Spinal cord (tissue), 10 donors: Measurements from ENCODE around the gene HRK. TPM values are rescaled to one million over a fixed set of nuclear protein-coding genes. Genes with fewer than 3 reads are reported as not detected.

Source experiments
- DNase-seq, 6 donors: peaks; one replicate each; pipeline versions ENCODE4 v3.0.0 to v3.0.0-alpha.2; 2013 to 2015; ENCODE audit warnings: low spot score in 6 of 6, low read depth in 4 of 6
- H3K27ac ChIP-seq: one replicate; pipeline ENCODE4 v1.5.1; 2013; ENCODE audit warnings: low read depth, low read length, control low read depth
- H3K27me3 ChIP-seq: one replicate; pipeline ENCODE4 v1.6.1; 2013; ENCODE audit warnings: low read length; ENCODE audit not compliant: control insufficient read depth, insufficient read depth
- H3K36me3 ChIP-seq: one replicate; pipeline ENCODE4 v1.6.1; 2013; ENCODE audit warnings: low read length; ENCODE audit not compliant: control insufficient read depth, insufficient read depth
- H3K4me1 ChIP-seq: one replicate; pipeline ENCODE4 v1.6.1; 2013; ENCODE audit warnings: low read length; ENCODE audit not compliant: control insufficient read depth, insufficient read depth
- H3K4me3 ChIP-seq: one replicate; pipeline ENCODE4 v1.5.1; 2013; ENCODE audit warnings: low read depth, low read length, control low read depth
- H3K9me3 ChIP-seq: one replicate; pipeline ENCODE4 v1.6.1; 2013; ENCODE audit warnings: low read length; ENCODE audit not compliant: control insufficient read depth, insufficient read depth
- WGBS: methylation state at CpG from one replicate; pipeline ENCODE4 v1.1.5; 2013; ENCODE audit warnings: missing lambda C conversion rate; ENCODE audit not compliant: insufficient coverage; 5-methylcytosine and 5-hydroxymethylcytosine counted together
- polyA plus RNA-seq, 2 donors: library from polyadenylated mRNA; unstranded; fragments of 120-200 nt; gene quantifications; one replicate each; pipeline ENCODE4 v1.2.1, GENCODE V29; 2013; ENCODE audit not compliant: insufficient read length in 2 of 2
- total RNA-seq, 2 donors: library from RNA; depleted of rRNA in 1 of 2; stranded (reverse); fragments of 120-200 nt in 1 of 2; fragments of >200 nt in 1 of 2; gene quantifications; one replicate each; pipeline versions ENCODE4 v1.2.3 to v1.2.4, GENCODE V29; 2013 to 2014
- donor health status: healthy.

The HRK gene
- total and polyA plus RNA-seq, 4 donors, result 2.5 to 4.2 (median 2.9) TPM

GRCh38 chr12:116859079-116859478 lies 22.2 kb downstream of the HRK start:
- Histone ChIP-seq H3K9me3 (no peaks in the 10 kb centered on the region), H3K4me3 (no peak overlapping the region), H3K27ac (no peak overlapping the region), H3K27me3 (peaks cover 4% of the 10 kb centered on the region), H3K36me3 (no peaks in the 10 kb centered on the region), H3K4me1 (peaks cover 22% of the 10 kb centered on the region)
- WGBS, result 20% methylated on average over 1 of the region's 5 CpGs
- DNase-seq, result peak in 1 of 6 donors; percentile 30

GRCh38 chr12:116856729-116857128 lies 24.5 kb downstream of the HRK start:
- WGBS, result 94% methylated on average over 9 of the region's 11 CpGs
- Histone ChIP-seq H3K4me3 (no peak overlapping the region), H3K27ac (no peak overlapping the region), H3K4me1 (peaks cover 28% of the 10 kb centered on the region), H3K9me3 (no peaks in the 10 kb centered on the region), H3K36me3 (no peaks in the 10 kb centered on the region), H3K27me3 (peaks cover 2% of the 10 kb centered on the region)
- no peak for DNase-seq

GRCh38 chr12:116855744-116856470 lies 25.3 kb downstream of the HRK start:
- no peak for DNase-seq
- Histone ChIP-seq H3K27ac (no peak overlapping the region), H3K27me3 (peaks cover 2% of the 10 kb centered on the region), H3K4me3 (no peak overlapping the region), H3K4me1 (peaks cover 24% of the 10 kb centered on the region), H3K36me3 (no peaks in the 10 kb centered on the region), H3K9me3 (no peaks in the 10 kb centered on the region)
- WGBS, result 87% methylated on average over 10 of the region's 16 CpGs

- H3K4me3 ChIP-seq, result no peak overlapping the region
- no peaks in the 10 kb centered on the region for H3K27me3 ChIP-seq
- no peak for DNase-seq
- WGBS, result 45% methylated on average over 1 of the region's 5 CpGs
- peaks cover 7% of the 10 kb centered on the region for H3K36me3 ChIP-seq
- H3K9me3 ChIP-seq, result no peaks in the 10 kb centered on the region
- H3K4me1 ChIP-seq, result peaks cover 14% of the 10 kb centered on the region
- H3K27ac ChIP-seq, result no peak overlapping the region
Measured at GRCh38 chr12:116853507-116853906, 27.7 kb downstream of the HRK start.

GRCh38 chr12:116852303-116852702 lies 28.9 kb downstream of the HRK start:
- no peak overlapping the region for H3K4me3 ChIP-seq
- DNase-seq, result peak in 2 of 6 donors; percentile 75 to 85
- WGBS, result 35% methylated on average over 6 of the region's 6 CpGs
- H3K27me3 ChIP-seq, result no peaks in the 10 kb centered on the region
- H3K27ac ChIP-seq, result no peak overlapping the region
- peaks cover 8% of the 10 kb centered on the region for H3K4me1 ChIP-seq
- H3K9me3 ChIP-seq, result no peaks in the 10 kb centered on the region
- H3K36me3 ChIP-seq, result peaks cover 10% of the 10 kb centered on the region

- 93% methylated on average over 23 of the region's 23 CpGs for WGBS
- no peak overlapping the region for H3K4me3 ChIP-seq
- DNase-seq, result no peak
Measured at GRCh38 chr12:116849216-116849615, 32.0 kb downstream of the HRK start.

GRCh38 chr12:116843085-116843484 lies 38.2 kb downstream of the HRK start:
- Histone ChIP-seq H3K9me3 (no peaks in the 10 kb centered on the region), H3K27me3 (no peaks in the 10 kb centered on the region), H3K4me1 (no peaks in the 10 kb centered on the region), H3K4me3 (no peak overlapping the region), H3K36me3 (no peaks in the 10 kb centered on the region), H3K27ac (no peak overlapping the region)
- WGBS, result 100% methylated on average over 3 of the region's 6 CpGs
- no peak for DNase-seq

More at GRCh38 chr12:116849216-116849615, 32.0 kb downstream of the HRK start:
- H3K27ac ChIP-seq, result no peak overlapping the region
- no peaks in the 10 kb centered on the region for H3K27me3 ChIP-seq
- no peaks in the 10 kb centered on the region for H3K9me3 ChIP-seq
- peaks cover 8% of the 10 kb centered on the region for H3K4me1 ChIP-seq
- H3K36me3 ChIP-seq, result peaks cover 10% of the 10 kb centered on the region

GRCh38 chr12:116839287-116839830 lies 41.9 kb downstream of the HRK start:
- no peaks in the 10 kb centered on the region for H3K27me3 ChIP-seq
- peaks cover 8% of the 10 kb centered on the region for H3K36me3 ChIP-seq
- DNase-seq, result no peak
- 92% methylated on average over 2 of the region's 3 CpGs for WGBS
- H3K4me1 ChIP-seq, result no peaks in the 10 kb centered on the region
- no peak overlapping the region for H3K27ac ChIP-seq
- H3K4me3 ChIP-seq, result no peak overlapping the region
- no peaks in the 10 kb centered on the region for H3K9me3 ChIP-seq

- Histone ChIP-seq H3K9me3 (no peaks in the 10 kb centered on the region), H3K4me3 (no peak overlapping the region), H3K4me1 (no peaks in the 10 kb centered on the region), H3K36me3 (peaks cover 18% of the 10 kb centered on the region), H3K27me3 (no peaks in the 10 kb centered on the region), H3K27ac (no peak overlapping the region)
- DNase-seq, result peak in 2 of 6 donors; percentile 47 to 50
- WGBS, result 68% methylated on average over 4 of the region's 4 CpGs
Measured at GRCh38 chr12:116838365-116838764, 42.9 kb downstream of the HRK start.

- H3K4me1 ChIP-seq, result no peaks in the 10 kb centered on the region
- 75% methylated on average over 5 of the region's 9 CpGs for WGBS
- H3K27ac ChIP-seq, result no peak overlapping the region
- no peaks in the 10 kb centered on the region for H3K27me3 ChIP-seq
- no peaks in the 10 kb centered on the region for H3K9me3 ChIP-seq
- peaks cover 20% of the 10 kb centered on the region for H3K36me3 ChIP-seq
- no peak overlapping the region for H3K4me3 ChIP-seq
- DNase-seq, result peak in 1 of 6 donors; percentile 41
Measured at GRCh38 chr12:116837097-116837496, 44.1 kb downstream of the HRK start.
